IPS DF 19.7 (cell line): ENCODE data around the gene DDN.

Experiments
- DNase-seq: peaks from one replicate; pipeline ENCODE4 v3.0.0-alpha.2; 2013; ENCODE audit warnings: low read depth, low spot score

The DDN gene

DNA sequence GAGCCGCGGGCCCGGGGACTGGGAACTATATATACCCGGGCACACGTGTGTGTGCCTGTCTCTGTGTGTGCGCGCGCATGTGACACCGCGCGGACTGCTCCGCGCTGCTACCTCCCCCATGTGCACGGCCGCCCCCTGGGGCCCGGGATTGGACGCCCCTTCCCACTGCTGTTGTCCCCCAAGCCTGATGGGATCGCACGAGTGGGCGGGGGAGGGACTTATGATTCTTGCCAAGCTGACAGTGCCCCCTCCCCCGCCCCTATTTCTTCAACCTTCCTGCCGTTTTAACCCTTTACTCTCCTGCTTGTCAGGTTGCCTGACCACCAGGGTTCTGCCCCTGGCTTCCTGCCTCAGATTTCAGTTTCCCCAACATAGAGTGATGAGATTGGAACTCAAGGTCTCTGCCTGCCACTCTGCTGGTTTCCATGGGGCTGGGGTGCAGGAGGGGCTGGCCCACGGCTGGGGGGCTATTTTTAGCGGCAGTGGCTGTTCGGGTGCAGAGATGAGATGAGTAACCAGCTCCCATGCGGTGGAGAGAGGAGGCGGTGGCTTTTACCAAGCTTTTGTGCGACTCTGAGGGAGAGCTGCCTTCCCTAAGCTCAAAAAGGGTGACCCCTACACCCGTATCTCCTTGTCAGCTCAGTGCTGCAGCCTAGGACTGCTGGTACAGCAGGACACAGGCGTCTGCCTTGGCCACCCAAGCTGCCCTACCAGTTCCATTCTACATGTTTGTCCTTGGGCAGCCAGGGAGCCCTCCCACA is at the start of gene DDN:
TSS of gene DDN (minus strand) at position 5 of the 761 bp plus-strand sequence. CDS start 88 bp downstream, outside the sequence.
- DNase-seq, result no peak

DNA sequence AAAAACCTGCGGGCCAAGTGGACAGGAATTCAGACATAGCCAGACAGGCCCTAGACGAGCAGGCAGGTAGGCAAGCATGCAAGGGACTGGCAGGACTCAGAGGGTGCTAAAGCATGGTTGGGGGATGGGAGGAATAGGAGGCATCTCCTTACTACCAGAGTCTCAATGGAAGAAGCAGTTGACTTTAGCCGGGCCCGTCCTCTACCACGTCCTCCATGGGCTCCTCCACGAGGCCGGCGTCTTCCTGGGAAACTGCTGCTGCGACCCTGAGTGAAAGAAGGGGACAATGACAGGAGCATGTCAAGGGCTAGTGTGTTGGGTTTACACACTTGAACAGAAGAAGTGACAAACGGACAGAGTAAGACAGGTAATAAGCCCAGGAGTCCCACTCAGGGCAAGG is 49.8 kb upstream of the DDN start:
- no peak for DNase-seq

DNA sequence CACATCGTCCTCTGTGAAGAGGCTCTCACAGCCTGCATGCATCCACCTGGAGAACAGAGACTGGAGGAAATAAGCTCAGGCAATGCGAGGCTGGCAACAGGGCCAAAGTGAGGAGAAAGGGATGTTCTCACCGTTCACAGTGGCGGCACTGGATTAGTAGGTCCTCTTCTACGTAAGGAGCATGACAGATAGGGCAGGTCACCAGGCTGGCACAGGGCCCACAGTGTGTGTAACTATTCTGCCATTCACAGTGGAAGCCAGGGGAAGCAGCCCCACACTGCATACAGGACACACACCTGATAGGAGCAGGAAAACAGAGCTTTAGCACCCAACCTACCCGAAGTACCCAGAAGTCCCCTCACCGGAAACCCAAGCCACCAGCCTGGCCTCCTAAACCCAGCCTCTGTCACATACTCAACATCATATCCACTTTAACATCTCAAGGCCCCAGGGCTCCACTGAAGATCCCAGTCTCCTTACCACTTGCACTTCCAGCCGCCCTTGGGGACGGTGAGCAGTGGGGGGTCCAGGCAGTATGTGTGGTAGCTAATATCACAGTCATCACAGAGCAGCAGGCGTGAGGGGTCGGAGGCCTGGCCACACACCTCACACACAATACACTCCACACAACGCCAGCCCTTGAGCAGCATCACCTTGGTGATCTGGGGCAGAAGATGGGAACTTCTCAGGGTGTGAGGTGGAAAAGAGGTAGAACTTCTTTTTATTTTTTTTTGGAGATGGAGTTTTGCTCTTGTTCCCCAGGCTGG is 47.1 kb upstream of the DDN start:
- no peak for DNase-seq

DNA sequence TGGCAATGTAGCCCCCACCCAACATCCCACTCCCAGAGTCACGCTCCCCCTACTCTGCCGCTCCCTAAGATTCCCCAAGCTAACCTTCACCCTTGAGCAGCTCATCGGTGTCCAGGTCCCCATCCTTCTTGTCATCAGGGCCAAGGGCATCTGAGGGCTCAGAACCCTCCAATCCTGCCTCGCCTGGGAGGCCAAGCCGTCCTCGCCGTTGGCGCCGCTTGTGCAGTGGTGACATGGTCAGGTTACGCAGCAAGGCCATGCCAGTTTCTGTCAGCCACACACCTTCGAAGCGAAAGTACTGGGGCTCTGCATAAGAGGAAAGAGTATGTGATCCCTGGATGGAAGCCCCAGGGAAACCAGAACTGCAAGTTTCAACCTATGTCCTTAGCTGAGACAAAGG is 45.5 kb upstream of the DDN start:
- DNase-seq, result no peak

DNA sequence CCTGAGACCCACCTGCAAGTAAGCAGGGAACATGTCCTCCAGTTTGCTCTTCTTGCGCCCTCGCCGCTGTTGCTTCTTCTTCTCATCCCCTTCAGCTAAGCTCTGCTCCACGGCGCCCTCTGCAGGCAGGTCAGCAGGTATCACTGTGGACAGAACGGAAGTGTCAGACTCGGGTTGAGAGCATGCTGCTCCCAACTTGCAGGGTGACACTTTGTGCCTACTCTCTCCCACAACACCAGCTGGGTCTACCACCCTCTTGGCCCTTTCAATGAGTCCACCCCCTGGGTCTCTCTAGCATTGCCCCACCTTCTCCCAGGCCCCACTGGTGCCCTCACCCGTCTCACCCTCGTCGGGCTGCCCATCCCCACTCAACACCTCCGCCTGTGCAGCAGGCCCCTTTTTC is 44.7 kb upstream of the DDN start:
- DNase-seq, result no peak

DNA sequence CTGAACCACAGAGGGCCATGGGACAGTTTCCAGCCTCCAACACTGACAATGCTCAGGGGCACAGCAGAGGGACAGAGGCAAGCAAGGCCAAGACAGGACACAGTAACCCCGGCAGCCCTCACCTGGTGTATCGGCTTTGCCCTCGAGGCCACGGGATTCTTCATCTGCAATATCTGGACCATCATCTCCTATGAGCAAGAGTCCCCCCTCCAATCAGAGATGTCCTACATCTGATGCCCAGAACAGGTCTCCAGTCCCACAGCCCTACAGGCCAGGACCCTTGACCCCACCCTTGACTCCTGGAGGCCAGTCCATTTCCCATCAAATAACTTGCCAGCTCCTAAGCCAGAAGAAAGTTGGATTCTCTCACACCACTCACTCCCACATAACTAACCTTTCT is 44.1 kb upstream of the DDN start:
- DNase-seq, result no peak

DNA sequence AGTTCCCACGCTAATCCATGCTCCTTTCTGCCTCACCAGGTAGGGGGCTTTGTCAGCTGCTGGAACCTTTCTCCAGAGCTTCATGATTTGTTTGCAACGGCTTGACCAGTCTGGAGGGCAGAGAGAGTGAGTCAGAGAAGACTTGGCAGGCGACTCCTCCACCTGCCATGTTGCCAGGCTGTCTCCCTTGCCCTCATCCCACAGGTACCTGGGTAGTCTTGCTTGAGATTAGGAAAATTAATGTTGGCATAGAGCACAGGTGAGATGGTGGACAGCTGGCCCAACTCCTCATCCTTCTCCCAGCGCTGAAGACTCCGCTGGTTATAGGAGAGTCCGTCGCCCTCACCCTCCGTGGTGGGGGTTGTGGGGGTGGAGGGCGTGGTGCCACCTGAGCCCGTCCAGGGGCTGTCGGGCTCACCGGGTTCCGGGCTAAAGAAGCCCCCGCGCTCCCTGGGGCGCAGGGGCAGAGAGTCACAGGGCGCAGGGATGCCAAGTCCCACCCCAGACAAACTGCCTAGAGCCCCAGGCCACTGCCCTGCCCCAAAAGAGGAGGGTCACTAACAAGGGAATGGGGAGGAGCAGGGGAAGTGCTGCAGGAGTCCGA is 42.8 kb upstream of the DDN start:
- no peak for DNase-seq

DNA sequence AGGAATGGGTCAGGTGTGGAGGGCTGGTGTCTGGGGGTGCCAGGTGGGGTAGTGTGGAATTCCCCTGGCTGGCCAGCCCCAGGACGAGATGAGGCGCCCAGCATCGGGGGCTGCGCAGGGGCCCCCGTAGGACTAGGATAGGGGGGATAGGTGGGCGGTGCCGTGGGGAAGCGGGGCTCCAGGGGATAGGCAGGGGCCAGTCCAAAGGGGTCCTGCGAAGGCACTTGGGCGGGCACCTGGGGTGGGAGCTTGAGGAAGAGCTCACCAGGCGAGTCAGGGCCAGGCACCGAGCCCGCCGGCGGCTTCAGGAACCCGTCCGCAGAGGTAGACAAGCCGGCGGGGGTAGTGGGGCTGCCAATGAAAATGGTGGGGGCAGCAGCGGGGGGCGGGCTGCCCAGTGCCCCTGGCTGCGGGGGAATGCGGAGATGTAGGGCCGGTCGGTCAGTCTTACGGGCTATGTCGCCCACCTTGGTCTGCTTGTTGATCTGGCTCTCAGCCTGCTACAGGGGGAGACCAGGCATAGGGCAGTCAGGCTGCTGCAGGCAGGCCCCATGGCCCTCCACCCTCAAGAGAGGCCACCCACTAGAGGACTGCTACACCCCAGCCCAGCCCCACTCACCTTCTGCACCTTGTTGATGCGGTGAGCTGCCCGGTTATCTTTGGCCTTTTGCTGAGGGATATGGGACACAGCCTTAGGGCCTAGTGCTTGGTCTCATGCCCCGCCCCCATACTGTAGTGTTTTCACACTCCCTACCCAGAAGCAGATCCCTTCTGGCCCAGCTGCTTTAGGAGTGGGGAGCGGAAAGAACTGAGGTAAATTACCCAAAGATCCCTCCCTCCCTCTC is 42.1 kb upstream of the DDN start:
- no peak for DNase-seq

DNA sequence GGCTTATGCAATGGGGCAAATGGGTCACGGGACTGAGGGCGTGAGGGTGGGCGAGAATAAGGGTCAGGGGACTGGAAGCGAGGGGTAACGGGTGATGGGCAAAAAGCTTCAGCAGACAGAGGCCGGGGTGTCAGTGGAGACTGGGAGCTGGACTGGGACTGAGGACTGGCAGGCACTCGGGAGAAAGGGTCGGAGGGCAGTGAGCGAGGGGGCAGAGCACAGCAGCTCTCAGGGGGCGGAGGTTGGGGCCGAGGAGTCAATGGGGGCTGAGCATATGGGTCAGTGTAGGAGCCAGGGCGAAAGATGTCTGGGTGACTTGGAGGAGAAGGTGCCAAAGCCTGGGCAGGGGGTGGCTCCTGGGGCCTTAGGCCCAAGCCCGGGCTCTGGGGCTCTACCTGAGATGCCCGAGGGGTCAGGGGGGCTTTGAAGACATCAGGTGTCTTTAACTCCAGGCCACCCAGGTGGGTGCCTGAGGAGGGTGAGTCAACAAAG is 41.2 kb upstream of the DDN start:
- DNase-seq, result no peak

DNA sequence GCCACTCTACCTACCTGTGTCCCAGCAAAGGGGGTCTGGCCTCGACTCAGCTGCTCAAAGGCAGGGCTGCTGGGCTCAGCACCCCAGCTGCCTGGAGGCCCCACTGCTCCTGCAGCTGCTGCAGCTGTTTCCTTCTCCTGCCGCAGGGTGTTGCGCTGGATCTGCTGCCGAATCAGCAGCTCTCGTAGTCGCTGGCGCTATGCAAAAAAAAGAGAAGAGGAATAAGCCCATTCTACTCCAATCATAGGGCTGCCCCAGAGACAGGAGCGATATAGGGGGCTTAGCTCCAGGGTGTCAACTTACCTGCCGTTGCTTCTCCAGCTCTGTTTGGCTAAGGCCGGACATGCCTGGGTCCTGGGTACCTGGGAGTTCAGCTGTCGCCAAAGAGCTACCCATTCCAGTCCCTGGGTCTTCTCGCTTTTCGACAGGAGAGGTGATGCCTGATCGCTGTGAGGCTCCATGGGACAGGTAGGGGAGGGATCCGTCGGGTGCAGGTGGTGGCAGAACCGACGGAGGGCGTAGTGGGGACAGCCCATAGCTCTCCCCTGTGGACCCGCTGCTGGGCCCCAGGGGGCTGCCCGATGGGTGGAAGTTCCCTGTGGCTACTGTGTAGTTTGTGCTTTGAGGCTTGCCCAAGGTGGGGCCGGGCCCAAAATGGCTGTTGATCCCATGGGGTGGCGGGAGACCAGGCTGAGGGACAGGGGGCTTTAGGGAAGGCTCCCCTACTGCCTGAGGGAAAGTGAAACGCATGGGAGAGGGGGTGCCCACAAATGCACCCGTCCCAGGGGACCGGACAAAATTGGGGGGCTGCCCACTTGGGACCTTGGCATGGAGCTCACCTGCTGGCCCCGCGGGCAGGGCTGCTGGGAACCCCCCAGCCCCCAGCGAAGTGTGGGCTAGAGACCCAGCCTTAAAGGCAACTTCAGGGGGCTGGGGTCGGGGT is 40.5 kb upstream of the DDN start:
- DNase-seq, result no peak

DNA sequence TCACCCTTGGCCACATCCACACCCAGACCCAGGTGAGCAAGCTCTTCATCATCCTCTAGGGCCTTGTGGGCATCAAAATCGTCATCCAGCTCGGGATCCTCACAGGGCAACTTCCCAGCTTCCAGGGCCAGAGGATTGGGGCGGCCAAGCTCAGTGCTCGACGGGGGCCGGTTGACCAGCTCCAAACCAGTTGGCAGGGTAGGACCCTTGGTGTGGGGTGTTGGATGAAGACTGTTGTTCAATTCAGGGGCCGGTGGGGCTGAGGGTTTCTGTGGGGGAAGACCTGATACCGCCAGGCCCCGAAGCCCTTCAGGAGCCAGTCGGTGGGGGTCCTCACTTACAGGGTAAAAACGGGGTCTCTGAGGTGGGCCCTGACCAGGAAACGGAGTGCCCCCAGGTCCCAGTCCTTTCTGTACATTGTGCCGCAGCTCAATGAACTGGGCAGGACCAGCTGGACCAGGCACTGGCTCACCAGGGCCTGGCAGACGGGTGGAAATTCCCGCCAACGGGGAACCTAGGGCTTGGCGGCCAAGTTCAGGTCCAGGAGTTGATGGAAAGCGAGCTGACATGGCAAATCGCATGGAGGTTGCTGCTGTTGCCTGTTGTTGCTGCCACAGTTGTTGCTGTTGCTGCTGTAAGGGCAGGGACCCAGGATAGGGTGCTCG is 39.2 kb upstream of the DDN start:
- no peak for DNase-seq

DNA sequence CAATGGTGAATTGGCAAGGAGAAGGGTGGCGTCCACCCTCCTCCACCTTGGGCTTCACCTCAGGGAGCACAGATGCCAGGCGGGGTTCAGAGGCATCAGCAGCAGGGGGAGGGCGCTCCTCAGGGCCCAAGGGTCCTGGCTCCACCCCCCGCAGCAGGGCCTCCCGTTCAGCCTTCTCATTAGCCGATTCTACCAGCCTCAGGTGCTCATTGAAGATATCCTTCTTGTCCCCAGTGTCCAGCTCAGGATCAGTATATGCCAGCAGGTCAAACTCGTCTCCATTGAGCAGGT is 38.7 kb upstream of the DDN start:
- DNase-seq, result no peak

DNA sequence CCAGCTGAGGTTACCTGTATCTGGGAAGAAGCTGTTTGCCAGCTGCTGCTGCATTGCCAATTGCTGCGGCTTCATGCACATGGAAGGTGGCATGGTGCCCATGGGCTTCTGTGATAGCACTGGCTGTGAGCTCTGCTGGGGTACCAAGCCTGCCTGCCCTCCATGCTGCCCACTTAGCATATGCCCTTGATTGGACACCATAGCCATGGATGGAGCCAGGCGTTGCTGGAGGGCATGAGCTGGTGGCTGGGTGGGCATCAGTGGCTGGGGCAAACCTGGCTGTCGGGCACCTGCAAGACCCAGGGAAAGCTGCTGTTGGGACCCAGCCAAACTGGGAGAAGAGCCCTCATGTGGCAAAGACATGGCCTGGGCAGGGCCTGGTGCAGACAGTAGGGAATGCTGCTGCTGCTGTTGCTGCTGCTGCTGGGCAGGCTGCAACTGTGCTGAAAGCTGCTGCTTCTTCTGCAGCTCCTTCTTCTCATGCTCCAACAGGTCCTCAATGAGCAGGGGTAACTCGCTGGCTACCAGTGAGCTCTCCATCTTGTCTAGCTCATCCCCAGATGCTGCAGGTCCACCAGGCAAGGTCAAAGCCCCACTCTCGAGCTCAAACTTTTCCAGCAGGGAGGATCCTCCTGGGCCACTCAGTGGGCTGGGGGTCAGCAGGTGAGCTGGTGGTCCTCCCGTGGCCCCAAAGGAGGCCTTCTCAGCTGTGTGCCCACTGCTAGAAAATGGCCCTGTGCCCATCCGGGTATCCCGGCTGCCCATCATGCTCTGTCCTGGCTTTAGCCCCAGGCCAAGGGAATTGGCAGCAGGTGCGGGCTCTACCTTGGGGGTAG is 38.2 kb upstream of the DDN start:
- DNase-seq, result no peak

DNA sequence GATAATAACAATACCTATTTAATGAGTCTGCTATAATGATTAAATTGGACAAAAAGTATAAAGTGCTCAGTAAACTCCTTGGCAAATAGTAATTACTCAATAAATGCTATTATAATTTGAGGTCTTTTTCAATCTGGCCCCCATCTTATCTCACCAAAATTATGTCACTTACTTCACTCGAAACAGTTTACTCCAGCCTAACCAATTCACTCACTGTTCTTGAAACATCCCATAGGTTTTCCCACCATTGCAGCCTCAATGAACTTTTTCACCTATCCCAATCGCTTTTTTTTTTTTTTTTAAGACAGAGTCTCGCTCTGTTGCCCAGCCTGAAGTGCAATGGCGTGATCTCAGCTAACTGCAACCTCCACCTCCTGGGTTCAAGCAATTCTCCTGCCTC is 36.9 kb upstream of the DDN start:
- no peak for DNase-seq

DNA sequence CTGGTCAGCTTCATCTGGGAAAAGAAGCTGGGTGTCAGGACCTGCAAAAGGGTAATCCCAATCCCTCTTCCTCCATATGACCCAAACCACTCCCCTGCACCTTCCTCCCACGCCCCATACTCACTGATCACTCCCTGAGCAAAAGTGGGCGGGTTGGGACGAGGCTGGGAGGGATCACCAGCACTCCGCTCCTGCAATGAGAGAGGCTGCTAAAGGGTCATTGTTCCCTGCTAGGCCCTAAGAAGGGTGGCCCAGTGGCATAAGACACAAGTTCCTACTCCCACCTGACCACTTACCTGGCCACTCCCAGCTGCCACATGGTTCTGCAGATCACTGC is 35.1 kb upstream of the DDN start:
- DNase-seq, result no peak

DNA sequence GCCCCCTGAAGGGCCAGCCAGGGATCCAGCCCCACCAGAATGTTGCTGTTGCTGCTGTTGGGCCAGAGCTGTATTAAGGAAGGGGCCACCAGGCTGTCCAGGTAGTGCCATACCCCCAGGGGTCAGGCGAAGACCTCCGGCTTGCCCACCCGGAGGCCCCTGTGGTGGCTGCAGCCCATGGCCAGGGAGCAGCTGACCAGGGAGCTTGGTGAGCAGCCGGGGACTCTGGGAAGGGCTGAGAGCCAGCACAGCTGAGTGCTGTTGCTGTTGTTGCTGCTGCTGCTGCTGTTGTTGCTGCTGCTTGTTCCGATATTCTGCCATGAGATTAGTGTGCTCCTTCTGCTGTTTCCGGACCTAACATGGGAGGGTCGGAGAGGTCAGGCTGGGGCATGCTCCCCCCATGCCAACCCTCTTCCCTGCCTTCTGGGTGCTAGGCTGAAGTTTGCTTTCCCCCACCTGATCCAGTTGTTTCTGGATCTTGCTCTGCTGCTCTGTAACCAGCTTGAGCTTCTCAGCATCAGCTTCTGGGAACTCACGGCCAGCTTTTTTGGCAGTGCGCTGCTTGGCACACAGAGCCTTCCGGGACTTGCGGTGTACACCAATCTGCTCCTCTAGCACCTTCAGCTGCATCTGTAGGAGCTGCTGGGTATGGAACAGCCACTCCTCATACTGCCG is 34.6 kb upstream of the DDN start:
- DNase-seq, result no peak

DNA sequence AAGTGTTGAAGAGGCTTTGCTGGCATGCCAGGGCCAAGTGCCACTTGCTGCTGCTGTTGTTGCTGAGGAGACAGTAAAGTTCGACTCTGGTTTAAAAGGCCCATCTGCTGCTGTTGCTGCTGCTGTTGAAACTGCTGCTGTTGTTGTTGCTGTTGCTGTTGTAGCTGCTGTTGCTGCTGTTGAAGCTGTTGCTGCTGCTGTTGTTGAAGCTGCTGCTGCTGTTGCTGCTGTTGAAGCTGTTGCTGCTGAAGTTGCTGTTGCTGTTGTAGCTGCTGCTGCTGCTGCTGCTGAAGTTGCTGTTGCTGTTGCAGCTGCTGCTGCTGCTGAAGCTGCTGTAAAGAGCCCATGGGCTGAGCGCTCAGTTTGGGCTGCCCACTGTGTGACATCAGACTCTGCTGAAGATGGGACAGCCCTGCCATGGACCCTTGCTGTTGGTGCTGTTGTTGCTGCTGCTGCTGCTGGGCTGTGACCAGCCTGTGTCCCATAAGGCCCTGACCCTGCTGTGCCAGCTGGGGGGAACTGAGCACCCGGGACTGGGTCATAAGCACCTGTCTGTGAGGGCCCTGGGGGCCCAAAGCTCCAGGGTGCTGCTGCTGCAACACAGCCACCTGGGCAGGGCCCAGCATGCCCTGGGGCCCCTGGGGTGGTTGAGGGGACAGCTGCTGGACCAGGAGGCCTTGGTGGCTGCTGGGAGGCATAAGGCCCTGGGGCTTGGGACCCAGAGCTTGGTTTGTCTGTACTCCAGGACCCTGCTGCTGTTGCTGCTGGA is 33.7 kb upstream of the DDN start:
- DNase-seq, result no peak

DNA sequence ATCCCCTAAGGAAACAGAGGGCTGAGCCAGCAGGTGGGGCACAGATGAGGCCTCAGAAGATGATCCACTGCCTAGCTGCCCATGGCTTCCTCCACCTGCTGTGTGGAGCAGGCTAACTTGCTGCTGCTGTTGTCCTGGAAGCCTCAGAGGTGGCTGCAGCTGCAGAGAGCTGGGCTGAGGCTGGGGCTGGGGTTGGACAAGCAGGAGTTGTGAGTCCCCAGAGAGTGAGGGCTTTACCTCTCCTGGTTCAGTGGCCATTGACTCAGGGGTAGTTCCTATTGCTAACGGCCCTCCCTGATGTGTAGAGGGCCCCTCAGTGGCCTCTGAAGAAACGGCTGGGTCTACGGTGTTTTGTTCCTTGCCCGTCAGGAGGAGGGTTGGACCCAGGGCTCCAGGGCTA is 33.1 kb upstream of the DDN start:
- no peak for DNase-seq
